ENCODE results near the gene MRAS. TPM values are rescaled to one million over a fixed set of nuclear protein-coding genes. Genes with fewer than 3 reads are reported as not detected.

The MRAS gene
- total and polyA plus RNA-seq, 11 donors, result 112 to 413 (median 252) TPM

GRCh38 chr3:138394686-138395085 is 46.3 kb downstream of the MRAS start:
- Histone ChIP-seq H3K27me3 (no peaks in the 10 kb centered on the region), H3K4me1 (peaks cover 0 to 84% (median 32%) of the 10 kb centered on the region in 12 donors), H3K4me3 (no peak overlapping the region), H3K9me3 (no peaks in the 10 kb centered on the region), H3K27ac (peak overlapping the region in 10 of 12 donors; percentile 57 to 96 (median 75)), H3K36me3 (peaks cover 0 to 29% (median 18%) of the 10 kb centered on the region in 9 donors)
- ATAC-seq, result no peak
- no peak for DNase-seq
- intact Hi-C loops (cut with DNase I), result loop anchor here in 6 of 10 donors (5.0 kb wide), 4 partner anchors 32 to 62 kb away; partner anchors contain the start of gene MRAS (in 3 of the 6)
- TF ChIP-seq POLR2A (IDR thresholded peaks at IDR 0.05), result no peak
- no peak for TF ChIP-seq CTCF (IDR thresholded peaks at IDR 0.05)
- WGBS, 4 donors, result 84 to 91% (median 86%) methylated on average over 5 of the region's 5 CpGs

GRCh38 chr3:138395865-138396751 is 47.7 kb downstream of the MRAS start:
- intact Hi-C loops (cut with DNase I), result loop anchor here in 6 of 10 donors (2.0 to 5.0 kb wide), 5 partner anchors 34 to 64 kb away; partner anchors contain the start of gene MRAS (in 3 of the 6)
- peaks cover 0 to 84% (median 27%) of the 10 kb centered on the region in 12 donors for H3K4me1 ChIP-seq
- no peak overlapping the region for H3K4me3 ChIP-seq
- H3K27me3 ChIP-seq, result no peaks in the 10 kb centered on the region
- peaks cover 0 to 42% (median 32%) of the 10 kb centered on the region in 9 donors for H3K36me3 ChIP-seq
- DNase-seq, result peak in 3 of 5 donors; percentile 54 to 85 (median 60)
- no peaks in the 10 kb centered on the region for H3K9me3 ChIP-seq
- TF ChIP-seq POLR2A (IDR thresholded peaks at IDR 0.05) (no peak), CTCF (IDR thresholded peaks at IDR 0.05) (no peak)
- peak overlapping the region; percentile 25 to 96 (median 74) for H3K27ac ChIP-seq
- ATAC-seq, result peak; percentile 60 to 74 (median 67)
- 67 to 81% (median 74%) methylated on average over 10 to 12 of the region's 12 CpGs for WGBS, 4 donors

- intact Hi-C loops (cut with DNase I), result loop anchor here in 6 of 10 donors (2.0 to 5.0 kb wide), 5 partner anchors 35 to 65 kb away; partner anchors contain the start of gene MRAS (in 3 of the 6)
- Histone ChIP-seq H3K36me3 (peaks cover 0 to 49% (median 40%) of the 10 kb centered on the region in 9 donors), H3K4me1 (peaks cover 0 to 84% (median 26%) of the 10 kb centered on the region in 12 donors)
Observed at GRCh38 chr3:138396752-138397410, 48.5 kb downstream of the MRAS start.

More at GRCh38 chr3:138396752-138397410, 48.5 kb downstream of the MRAS start:
- ATAC-seq, result peak in 2 of 4 donors; percentile 3 to 7
- Histone ChIP-seq H3K4me3 (no peak overlapping the region), H3K9me3 (no peaks in the 10 kb centered on the region), H3K27me3 (no peaks in the 10 kb centered on the region), H3K27ac (peak overlapping the region; percentile 25 to 96 (median 74))
- 80 to 84% (median 83%) methylated on average over 13 to 14 of the region's 14 CpGs for WGBS, 4 donors
- TF ChIP-seq POLR2A (IDR thresholded peaks at IDR 0.05) (no peak), CTCF (IDR thresholded peaks at IDR 0.05) (no peak)
- no peak for DNase-seq
